A673 (cell line): ENCODE results near the gene TMIGD3. TPM values are rescaled to one million over a fixed set of nuclear protein-coding genes. Genes with fewer than 3 reads are reported as not detected.

ENCODE experiments used
- BruUV-seq: library from RNA; stranded (reverse); fragments of 400-500 nt; replicated peaks from 2 replicates; lab custom pipeline; 2021; lab: Mats Ljungman, UMichigan
- CTCF ChIA-PET: fragments of 300-600 bp; sonication (Branson Sonifier 250); formaldehyde crosslinking; loops from one replicate; lab custom pipeline; 2022; ENCODE audit warnings: antibody characterized with exemption; lab: Charles Lee
- POLR2A ChIA-PET: fragments of 300-600 bp; sonication (Branson Sonifier 250); formaldehyde crosslinking; loops from one replicate; lab custom pipeline; 2022; ENCODE audit warnings: antibody characterized with exemption; ENCODE audit not compliant: low non-redundant PET; lab: Charles Lee
- DNase-seq: peaks from one replicate; pipeline ENCODE4 v3.0.0-alpha.2; 2015; ENCODE audit warnings: low spot score
- H3K27ac ChIP-seq: fragments of 200-600 bp; sonication (generic); 2 replicates; pipeline ENCODE4 v1.5.1; 2016; ENCODE audit warnings: mixed run types, low read depth, mild to moderate bottlenecking, mixed read lengths, antibody characterized with exemption, low read length; ENCODE audit not compliant: poor library complexity, severe bottlenecking
- H3K27me3 ChIP-seq: fragments of 200-600 bp; sonication (generic); replicated peaks from 2 replicates; pipeline ENCODE4 v1.6.1; 2017; ENCODE audit warnings: mixed run types, low read depth, mild to moderate bottlenecking, mixed read lengths, antibody characterized with exemption, low read length; ENCODE audit not compliant: insufficient read depth, poor library complexity
- H3K36me3 ChIP-seq: fragments of 200-600 bp; sonication (generic); 2 replicates; pipeline ENCODE4 v1.6.1; 2016; ENCODE audit warnings: mixed run types, mild to moderate bottlenecking, mixed read lengths, antibody characterized with exemption, low read length; ENCODE audit not compliant: insufficient read depth, poor library complexity, severe bottlenecking
- H3K4me1 ChIP-seq: fragments of 200-600 bp; sonication (generic); 2 replicates; pipeline ENCODE4 v1.6.1; 2017; ENCODE audit warnings: mixed run types, mild to moderate bottlenecking, mixed read lengths, antibody characterized with exemption, low read length; ENCODE audit not compliant: insufficient read depth, poor library complexity, severe bottlenecking
- H3K4me3 ChIP-seq: fragments of 200-600 bp; sonication (generic); 2 replicates; pipeline ENCODE4 v1.5.1; 2016; ENCODE audit warnings: low read depth, mixed run types, mild to moderate bottlenecking, mixed read lengths, low read length; ENCODE audit not compliant: poor library complexity, severe bottlenecking
- H3K9me3 ChIP-seq: fragments of 200-600 bp; sonication (generic); 2 replicates; pipeline ENCODE4 v1.6.1; 2016; ENCODE audit warnings: mixed run types, low read depth, mild to moderate bottlenecking, mixed read lengths, antibody characterized with exemption, low read length; ENCODE audit not compliant: poor library complexity, severe bottlenecking
- EZH2 ChIP-seq: fragments of 200-600 bp; sonication (generic); IDR thresholded peaks from 2 replicates; pipeline ENCODE4 v1.6.1; 2017; ENCODE audit warnings: borderline replicate concordance, low read depth, mild to moderate bottlenecking, mixed read lengths, antibody characterized with exemption, low read length; ENCODE audit not compliant: poor library complexity, severe bottlenecking
- intact Hi-C: fragments of 100-400 bp; cut with micrococcal nuclease; formaldehyde crosslinking; loops from one replicate; pipeline ENCODE4 v1.10.0; 2022; ENCODE audit not compliant: unreplicated experiment
- total RNA-seq: library from RNA; stranded (reverse); gene quantifications from 2 replicates; pipeline ENCODE4 v1.2.3, GENCODE V29; 2021
- TF ChIP-seq, protein P1 (sequence below): fragments of 300-800, 200-600 bp; sonication (generic); conservative IDR thresholded peaks from 2 replicates; pipeline ENCODE4 v1.5.1; 2017; ENCODE audit warnings: low read depth, mild to moderate bottlenecking, antibody characterized with exemption, low read length, moderate library complexity, mixed read lengths

Gene TMIGD3
- total RNA-seq, 1 experiment from 2014 or later, result not detected

DNA sequence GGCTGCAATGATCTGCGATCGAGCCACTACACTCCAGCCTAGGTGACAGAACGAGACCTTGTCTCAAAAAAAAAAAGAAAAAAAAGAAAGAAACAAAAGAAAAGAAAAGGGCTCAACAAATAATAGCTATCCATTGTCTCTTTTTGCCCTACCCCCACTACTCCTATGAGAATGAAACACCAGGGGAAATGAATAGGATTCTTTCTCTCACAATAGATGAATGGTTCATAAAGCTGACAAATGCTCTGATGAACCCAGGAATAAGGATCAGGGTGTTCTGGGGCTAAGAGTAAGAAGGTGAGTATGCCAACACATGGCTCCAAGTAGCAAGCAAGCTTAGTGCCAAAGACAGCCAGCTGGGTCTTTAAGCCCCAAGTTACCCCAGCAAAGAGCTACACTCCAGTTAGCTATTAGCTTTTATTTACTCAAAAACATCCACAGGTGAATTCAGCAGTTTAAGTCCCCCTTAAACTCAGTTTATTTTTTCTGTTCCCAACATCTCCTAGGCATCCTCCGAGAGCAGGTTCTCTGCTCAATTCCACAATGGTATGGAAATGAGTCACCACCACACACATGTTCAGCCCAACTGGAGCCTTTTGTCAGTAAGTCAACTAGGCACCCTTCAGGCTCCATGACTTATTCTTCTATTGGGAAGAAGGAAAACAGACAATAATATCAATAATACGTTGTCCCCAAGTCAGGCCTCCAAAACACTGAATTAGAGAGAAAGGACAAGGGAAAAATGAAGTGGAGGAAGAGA, 4.2 kb downstream of the TMIGD3 start:
- intact Hi-C loops, result no loop called here
- POLR2A ChIA-PET, result no interaction called here
- no peak for DNase-seq
- CTCF ChIA-PET, result no interaction called here
- no peaks in the 10 kb centered on the region for H3K9me3 ChIP-seq
- no peaks in the 10 kb centered on the region for H3K36me3 ChIP-seq
- no peak overlapping the region for H3K4me3 ChIP-seq
- BruUV-seq, result no TSS peak
- TF ChIP-seq, protein P1, sequence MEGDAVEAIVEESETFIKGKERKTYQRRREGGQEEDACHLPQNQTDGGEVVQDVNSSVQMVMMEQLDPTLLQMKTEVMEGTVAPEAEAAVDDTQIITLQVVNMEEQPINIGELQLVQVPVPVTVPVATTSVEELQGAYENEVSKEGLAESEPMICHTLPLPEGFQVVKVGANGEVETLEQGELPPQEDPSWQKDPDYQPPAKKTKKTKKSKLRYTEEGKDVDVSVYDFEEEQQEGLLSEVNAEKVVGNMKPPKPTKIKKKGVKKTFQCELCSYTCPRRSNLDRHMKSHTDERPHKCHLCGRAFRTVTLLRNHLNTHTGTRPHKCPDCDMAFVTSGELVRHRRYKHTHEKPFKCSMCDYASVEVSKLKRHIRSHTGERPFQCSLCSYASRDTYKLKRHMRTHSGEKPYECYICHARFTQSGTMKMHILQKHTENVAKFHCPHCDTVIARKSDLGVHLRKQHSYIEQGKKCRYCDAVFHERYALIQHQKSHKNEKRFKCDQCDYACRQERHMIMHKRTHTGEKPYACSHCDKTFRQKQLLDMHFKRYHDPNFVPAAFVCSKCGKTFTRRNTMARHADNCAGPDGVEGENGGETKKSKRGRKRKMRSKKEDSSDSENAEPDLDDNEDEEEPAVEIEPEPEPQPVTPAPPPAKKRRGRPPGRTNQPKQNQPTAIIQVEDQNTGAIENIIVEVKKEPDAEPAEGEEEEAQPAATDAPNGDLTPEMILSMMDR, result no peak
- no peak for TF ChIP-seq EZH2
- no peak overlapping the region for H3K27ac ChIP-seq
- H3K4me1 ChIP-seq, result no peaks in the 10 kb centered on the region
- peaks cover 33% of the 10 kb centered on the region for H3K27me3 ChIP-seq

DNA sequence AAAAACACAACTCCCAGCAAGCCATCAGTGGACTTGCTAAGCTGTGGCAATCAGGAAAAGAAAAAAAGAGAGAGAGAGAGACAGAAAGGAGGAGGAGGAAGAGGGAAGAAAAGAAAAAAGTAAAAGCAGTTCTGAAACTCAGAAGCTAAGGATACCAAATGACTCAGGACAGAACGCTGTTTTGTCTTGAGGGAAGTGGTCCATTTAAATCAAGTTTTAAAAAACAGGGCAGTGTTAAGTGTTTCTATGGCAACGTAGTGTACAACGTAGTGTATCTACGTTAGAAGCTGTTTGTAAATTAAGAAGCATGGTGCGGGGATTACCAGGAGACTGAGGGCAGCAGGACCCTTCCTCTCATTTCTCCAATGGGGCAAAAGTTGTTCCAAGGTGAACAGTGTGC, 5.8 kb downstream of the TMIGD3 start:
- peaks cover 29% of the 10 kb centered on the region for H3K27me3 ChIP-seq
- H3K9me3 ChIP-seq, result no peaks in the 10 kb centered on the region
- H3K4me1 ChIP-seq, result no peaks in the 10 kb centered on the region
- CTCF ChIA-PET, result no interaction called here
- no peaks in the 10 kb centered on the region for H3K36me3 ChIP-seq
- no peak overlapping the region for H3K4me3 ChIP-seq
- DNase-seq, result no peak
- BruUV-seq, result no TSS peak
- POLR2A ChIA-PET, result no interaction called here
- TF ChIP-seq, protein P1, result no peak
- no peak for TF ChIP-seq EZH2
- intact Hi-C loops, result no loop called here
- H3K27ac ChIP-seq, result no peak overlapping the region

DNA sequence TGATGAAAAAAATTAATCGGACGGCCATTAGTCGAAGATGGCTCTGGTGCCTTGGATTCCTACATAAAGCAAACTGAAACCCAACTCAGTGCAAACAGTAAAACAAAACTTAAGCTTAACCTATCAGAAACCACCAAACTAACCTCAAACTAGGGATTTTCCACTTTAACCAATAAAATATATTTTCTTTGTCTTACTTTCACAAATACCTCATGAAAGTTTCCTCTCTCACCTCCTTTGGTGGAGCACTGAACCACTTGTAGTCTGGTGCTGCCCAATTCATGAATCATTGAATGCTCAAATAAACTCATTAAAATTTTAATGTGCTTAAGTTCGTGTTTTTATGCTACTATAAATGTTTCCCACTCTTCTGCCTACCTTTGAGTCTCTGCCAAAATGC, 7.0 kb downstream of the TMIGD3 start:
- no peak overlapping the region for H3K27ac ChIP-seq
- no peaks in the 10 kb centered on the region for H3K4me1 ChIP-seq
- intact Hi-C loops, result no loop called here
- TF ChIP-seq, protein P1, result no peak
- no peak for TF ChIP-seq EZH2
- ChIA-PET CTCF (no interaction called here), POLR2A (no interaction called here)
- H3K27me3 ChIP-seq, result peaks cover 26% of the 10 kb centered on the region
- H3K4me3 ChIP-seq, result no peak overlapping the region
- H3K9me3 ChIP-seq, result no peaks in the 10 kb centered on the region
- H3K36me3 ChIP-seq, result no peaks in the 10 kb centered on the region
- DNase-seq, result no peak
- BruUV-seq, result no TSS peak
